MM.1S (cell line): ENCODE data around the gene GTF2E1.
"Not testable (repeated sequence)": the region's sequence is repeated elsewhere in the genome, so short reads cannot be mapped to it uniquely, and the experiment has no call there.

ENCODE experiments used
- DNase-seq: peaks from one replicate; pipeline ENCODE4 v3.0.0-alpha.2; 2015
- H2AFZ ChIP-seq: fragments of 300-600 bp; sonication (generic); 2 replicates; pipeline ENCODE4 v1.6.0; 2016; ENCODE audit warnings: antibody characterized with exemption, low read length
- H3F3A ChIP-seq: fragments of 300-600 bp; sonication (generic); 2 replicates; pipeline ENCODE4 v1.6.1; 2016; ENCODE audit warnings: mild to moderate bottlenecking, antibody characterized with exemption, low read length, moderate library complexity, mixed read lengths; ENCODE audit not compliant: insufficient read depth
- H3K27ac ChIP-seq: fragments of 300-600 bp; sonication (generic); 2 replicates; pipeline ENCODE4 v1.5.1; 2016; ENCODE audit warnings: mild to moderate bottlenecking, low read length
- H3K27me3 ChIP-seq: fragments of 300-600 bp; sonication (generic); replicated peaks from 2 replicates; pipeline ENCODE4 v1.6.0; 2016; ENCODE audit warnings: low read length; ENCODE audit not compliant: insufficient read depth
- H3K36me3 ChIP-seq: fragments of 300-600 bp; sonication (generic); replicated peaks from 2 replicates; pipeline ENCODE4 v1.6.1; 2016; ENCODE audit warnings: mild to moderate bottlenecking, low read length, mixed read lengths; ENCODE audit not compliant: insufficient read depth
- H3K4me1 ChIP-seq: fragments of 300-600 bp; sonication (generic); 2 replicates; pipeline ENCODE4 v1.6.1; 2016; ENCODE audit warnings: low read length, mixed read lengths
- H3K4me2 ChIP-seq: fragments of 300-600 bp; sonication (generic); 2 replicates; pipeline ENCODE4 v1.6.0; 2016; ENCODE audit warnings: low read depth, low read length
- H3K4me3 ChIP-seq: fragments of 300-600 bp; sonication (generic); 2 replicates; pipeline ENCODE4 v1.5.1; 2016; ENCODE audit warnings: low read length, mixed read lengths
- H3K79me2 ChIP-seq: fragments of 300-600 bp; sonication (generic); 2 replicates; pipeline ENCODE4 v1.6.1; 2016; ENCODE audit warnings: mixed run types, low read length, mixed read lengths
- H3K9ac ChIP-seq: fragments of 300-600 bp; sonication (generic); 2 replicates; pipeline ENCODE4 v1.6.1; 2016; ENCODE audit warnings: low read length, mixed read lengths
- H3K9me2 ChIP-seq: fragments of 300-600 bp; sonication (generic); replicated peaks from 2 replicates; pipeline ENCODE4 v1.6.1; 2016; ENCODE audit warnings: mild to moderate bottlenecking, low read length, mixed read lengths; ENCODE audit not compliant: insufficient read depth
- H3K9me3 ChIP-seq: fragments of 300-600 bp; sonication (generic); replicated peaks from 2 replicates; pipeline ENCODE4 v1.6.1; 2016; ENCODE audit warnings: mild to moderate bottlenecking, low read length, mixed read lengths; ENCODE audit not compliant: insufficient read depth
- H4K20me1 ChIP-seq: fragments of 300-600 bp; sonication (generic); 2 replicates; pipeline ENCODE4 v1.6.1; 2016; ENCODE audit warnings: mild to moderate bottlenecking, low read length, moderate library complexity, mixed read lengths; ENCODE audit not compliant: insufficient read depth
- EZH2 ChIP-seq: fragments of 300-600 bp; sonication (generic); optimal IDR thresholded peaks from 2 replicates; pipeline ENCODE3; 2017; ENCODE audit warnings: low read depth, mild to moderate bottlenecking, antibody characterized with exemption, low read length, mixed read lengths
- EZH2phosphoT487 ChIP-seq: fragments of 300-600 bp; sonication (generic); IDR thresholded peaks from 2 replicates; pipeline ENCODE4 v1.6.1; 2018; ENCODE audit warnings: antibody characterized with exemption, low read length
- TF ChIP-seq, protein P1 (sequence below): fragments of 300-600 bp; sonication (generic); IDR thresholded peaks from 2 replicates; pipeline ENCODE4 v1.5.1; 2016; ENCODE audit warnings: antibody characterized with exemption, low read length, mixed read lengths

The GTF2E1 gene

DNA sequence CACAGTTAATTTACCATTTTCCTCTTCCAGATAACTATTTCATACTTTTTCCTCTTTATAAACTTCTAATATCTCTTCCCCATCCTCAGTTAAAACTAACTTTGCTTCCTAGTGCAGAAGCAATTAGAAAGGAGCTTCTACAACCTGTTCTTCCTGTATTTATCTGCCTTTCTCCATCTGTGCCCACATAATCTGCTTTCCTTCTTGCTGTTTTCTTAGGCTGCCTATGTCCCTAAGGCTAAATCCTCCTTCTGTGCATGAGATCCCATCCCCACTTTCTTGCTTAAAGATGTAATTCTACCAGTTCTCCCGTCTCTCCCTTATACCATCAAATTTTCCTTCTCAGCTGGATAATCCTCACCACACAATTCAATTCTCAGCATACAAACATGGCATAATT, 32.2 kb upstream of the GTF2E1 start:
- Histone ChIP-seq H3K9me2 (no peaks in the 10 kb centered on the region), H4K20me1 (no peaks in the 10 kb centered on the region), H3K27me3 (no peaks in the 10 kb centered on the region), H3K4me3 (no peak overlapping the region), H3K4me2 (no peak overlapping the region), H3K9me3 (no peaks in the 10 kb centered on the region), H3K36me3 (no peaks in the 10 kb centered on the region), H3K9ac (no peak overlapping the region), H3K79me2 (no peaks in the 10 kb centered on the region), H3K27ac (no peak overlapping the region), H3F3A (no peaks in the 10 kb centered on the region), H3K4me1 (no peaks in the 10 kb centered on the region), H2AFZ (no peak overlapping the region)
- DNase-seq = no peak
- TF ChIP-seq, protein P1, sequence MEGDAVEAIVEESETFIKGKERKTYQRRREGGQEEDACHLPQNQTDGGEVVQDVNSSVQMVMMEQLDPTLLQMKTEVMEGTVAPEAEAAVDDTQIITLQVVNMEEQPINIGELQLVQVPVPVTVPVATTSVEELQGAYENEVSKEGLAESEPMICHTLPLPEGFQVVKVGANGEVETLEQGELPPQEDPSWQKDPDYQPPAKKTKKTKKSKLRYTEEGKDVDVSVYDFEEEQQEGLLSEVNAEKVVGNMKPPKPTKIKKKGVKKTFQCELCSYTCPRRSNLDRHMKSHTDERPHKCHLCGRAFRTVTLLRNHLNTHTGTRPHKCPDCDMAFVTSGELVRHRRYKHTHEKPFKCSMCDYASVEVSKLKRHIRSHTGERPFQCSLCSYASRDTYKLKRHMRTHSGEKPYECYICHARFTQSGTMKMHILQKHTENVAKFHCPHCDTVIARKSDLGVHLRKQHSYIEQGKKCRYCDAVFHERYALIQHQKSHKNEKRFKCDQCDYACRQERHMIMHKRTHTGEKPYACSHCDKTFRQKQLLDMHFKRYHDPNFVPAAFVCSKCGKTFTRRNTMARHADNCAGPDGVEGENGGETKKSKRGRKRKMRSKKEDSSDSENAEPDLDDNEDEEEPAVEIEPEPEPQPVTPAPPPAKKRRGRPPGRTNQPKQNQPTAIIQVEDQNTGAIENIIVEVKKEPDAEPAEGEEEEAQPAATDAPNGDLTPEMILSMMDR = no peak
- TF ChIP-seq EZH2phosphoT487 = no peak
- TF ChIP-seq EZH2 = no peak

DNA sequence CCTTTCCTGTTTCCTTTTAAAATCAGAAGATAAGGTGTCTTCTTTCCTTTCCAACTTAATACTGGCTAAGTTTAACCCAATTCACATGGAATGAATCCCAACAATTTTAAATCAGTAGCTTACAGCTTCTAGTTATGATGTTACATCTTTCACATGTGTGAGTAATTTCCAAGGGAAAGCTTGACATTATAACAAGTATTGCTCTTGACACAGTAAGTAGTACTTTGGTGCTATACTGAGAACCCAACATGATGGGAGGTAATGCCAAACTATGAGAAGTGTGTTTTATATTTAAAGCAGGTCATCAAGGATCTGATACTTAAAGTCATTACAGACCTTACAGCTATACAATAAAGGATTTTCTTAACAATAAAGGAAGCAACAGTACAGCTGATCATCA, 29.3 kb upstream of the GTF2E1 start:
- no peak overlapping the region for H3K4me3 ChIP-seq
- no peak overlapping the region for H3K4me2 ChIP-seq
- no peaks in the 10 kb centered on the region for H3K79me2 ChIP-seq
- no peak overlapping the region for H3K27ac ChIP-seq
- H2AFZ ChIP-seq = no peak overlapping the region
- TF ChIP-seq EZH2 (no peak), EZH2phosphoT487 (no peak)
- TF ChIP-seq, protein P1 = no peak
- H3K36me3 ChIP-seq = no peaks in the 10 kb centered on the region
- no peak for DNase-seq
- no peak overlapping the region for H3K9ac ChIP-seq
- H3K9me3 ChIP-seq = no peaks in the 10 kb centered on the region
- no peaks in the 10 kb centered on the region for H3K9me2 ChIP-seq
- H3K4me1 ChIP-seq = no peaks in the 10 kb centered on the region
- no peaks in the 10 kb centered on the region for H3K27me3 ChIP-seq
- no peaks in the 10 kb centered on the region for H3F3A ChIP-seq
- no peaks in the 10 kb centered on the region for H4K20me1 ChIP-seq

DNA sequence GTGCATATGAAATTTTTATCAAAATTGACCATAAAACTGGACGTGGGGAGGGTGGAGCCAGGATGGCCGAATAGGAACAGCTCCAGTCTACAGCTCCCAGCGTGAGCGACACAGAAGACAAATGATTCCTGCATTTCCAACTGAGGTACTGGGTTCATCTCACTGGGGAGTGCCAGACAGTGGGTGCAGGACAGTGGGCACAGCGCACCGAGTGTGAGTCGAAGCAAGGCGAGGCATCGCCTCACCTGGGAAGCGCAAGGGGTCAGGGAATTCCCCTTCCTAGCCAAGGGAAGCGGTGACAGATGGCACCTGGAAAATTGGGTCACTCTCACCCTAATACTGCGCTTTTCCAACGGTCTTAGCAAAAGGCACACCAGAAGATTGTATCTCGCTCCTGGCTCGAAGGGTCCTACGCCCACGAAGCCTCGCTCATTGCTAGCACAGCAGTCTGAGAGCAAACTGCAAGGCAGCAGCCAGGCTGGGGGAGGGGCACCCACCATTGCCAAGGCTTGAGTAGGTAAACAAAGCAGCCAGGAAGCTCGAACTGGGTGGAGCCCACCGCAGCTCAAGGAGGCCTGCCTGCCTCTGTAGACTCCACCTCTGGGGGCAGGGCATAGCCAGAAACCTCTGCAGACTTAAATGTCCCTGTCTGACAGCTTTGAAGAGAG, 23.2 kb upstream of the GTF2E1 start:
- not testable (repeated sequence) for H3K27ac ChIP-seq

DNA sequence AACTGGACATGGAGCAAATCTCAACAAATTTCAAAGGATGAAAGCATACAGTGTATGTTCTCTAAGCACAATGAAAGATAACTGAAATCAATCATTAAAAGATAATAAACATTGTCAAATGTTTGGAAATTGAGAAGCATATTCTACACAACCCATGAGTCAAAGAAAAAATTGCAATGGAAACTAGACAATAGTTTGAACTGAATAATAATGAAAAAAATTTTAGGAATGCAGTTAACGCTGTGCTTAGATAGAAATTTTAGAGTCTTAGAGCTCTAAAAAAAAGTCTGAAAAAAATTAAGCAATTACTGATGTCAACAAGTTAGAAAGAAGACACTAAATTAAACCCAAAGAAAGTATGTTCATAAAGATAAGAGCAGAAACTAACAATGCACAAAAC, 15.8 kb upstream of the GTF2E1 start:
- no peak for DNase-seq
- Histone ChIP-seq H3K36me3 (no peaks in the 10 kb centered on the region), H3K79me2 (no peaks in the 10 kb centered on the region), H3K4me1 (no peaks in the 10 kb centered on the region), H3K27ac (no peak overlapping the region), H3K27me3 (no peaks in the 10 kb centered on the region), H3K9me2 (no peaks in the 10 kb centered on the region), H3K9me3 (no peaks in the 10 kb centered on the region), H3F3A (no peaks in the 10 kb centered on the region), H3K4me2 (no peak overlapping the region), H3K4me3 (no peak overlapping the region), H2AFZ (no peak overlapping the region), H4K20me1 (no peaks in the 10 kb centered on the region), H3K9ac (no peak overlapping the region)
- no peak for TF ChIP-seq EZH2phosphoT487

More for the DNA sequence above, 23.2 kb upstream of the GTF2E1 start:
- H3K36me3 ChIP-seq, H3K9me2 ChIP-seq, H3K4me1 ChIP-seq, H3K9ac ChIP-seq, H2AFZ ChIP-seq, H3K79me2 ChIP-seq, H3K9me3 ChIP-seq, H3K4me3 ChIP-seq, H4K20me1 ChIP-seq, H3K27me3 ChIP-seq, DNase-seq, H3F3A ChIP-seq, H3K4me2 ChIP-seq: not testable (repeated sequence)
